Gastrocnemius medialis (tissue), 4 donors: ENCODE results near the gene PLA2G6. TPM values are rescaled to one million over a fixed set of nuclear protein-coding genes. Genes with fewer than 3 reads are reported as not detected.

Experiments used
- ATAC-seq, 2 donors: fragments of 150-250 bp; one replicate each; pipeline ENCODE4 v1.9.1; 2016
- DNase-seq, 2 donors: peaks; one replicate each; pipeline ENCODE4 v3.0.0-alpha.2; 2019
- H3K27ac ChIP-seq, 4 donors: fragments of 200-600 bp; sonication (generic); 1 replicate in 1 of 4; 2 replicates in 3 of 4; pipeline ENCODE4 v1.5.1; 2016 to 2018; ENCODE audit warnings: mild to moderate bottlenecking in 2 of 4, moderate library complexity in 1 of 4
- H3K27me3 ChIP-seq, 3 donors: fragments of 200-600 bp; sonication (generic) in 2 of 3; 1 replicate in 1 of 3; 2 replicates in 2 of 3; pipeline versions ENCODE4 v1.5.1 to v1.6.0; 2016 to 2019; ENCODE audit warnings: mild to moderate bottlenecking in 1 of 3, moderate library complexity in 1 of 3
- H3K36me3 ChIP-seq, 2 donors: fragments of 200-600 bp; sonication (generic) in 1 of 2; one replicate each; pipeline ENCODE4 v1.5.1; 2017 to 2018
- H3K4me1 ChIP-seq, 2 donors: fragments of 200-600 bp; sonication (generic) in 1 of 2; one replicate each; pipeline ENCODE4 v1.5.1; 2016 to 2017; ENCODE audit warnings: mild to moderate bottlenecking in 2 of 2
- H3K4me3 ChIP-seq, 4 donors: fragments of 200-600 bp; sonication (generic) in 3 of 4; 1 replicate in 1 of 4; 2 replicates in 3 of 4; pipeline ENCODE4 v1.5.1; 2016 to 2019; ENCODE audit warnings: mild to moderate bottlenecking in 2 of 4
- H3K9me3 ChIP-seq, 3 donors: fragments of 200-600 bp; sonication (generic) in 2 of 3; 1 replicate in 1 of 3; 2 replicates in 2 of 3; pipeline ENCODE4 v1.5.1; 2016 to 2019
- CTCF ChIP-seq, 5 experiments: fragments of 450-650 bp in 3 of 5; fragments of 200-600 bp in 2 of 5; sonication (generic) in 2 of 5; IDR thresholded peaks in 4 of 5; conservative IDR thresholded peaks in 1 of 5; 1 replicate in 4 of 5; 2 replicates in 1 of 5; pipeline ENCODE4 v1.5.1; 2016 to 2019; ENCODE audit warnings: antibody characterized with exemption in 5 of 5, mild to moderate bottlenecking in 3 of 5, moderate library complexity in 3 of 5
- POLR2A ChIP-seq, 2 donors: fragments of 450-650 bp; IDR thresholded peaks; one replicate each; pipeline ENCODE4 v1.6.1; 2017; ENCODE audit warnings: antibody characterized with exemption in 2 of 2, mild to moderate bottlenecking in 2 of 2, moderate library complexity in 2 of 2
- in situ Hi-C, 4 donors: fragments of 200-750 bp; cut with MboI; loops; one replicate each; pipeline versions ENCODE4 v1.15.0 to v1.8.0; 2017; ENCODE audit warnings: low sequenced_read_pairs in 4 of 4
- intact Hi-C: fragments of 100-400 bp; cut with DNase I; formaldehyde crosslinking; loops from one replicate; pipeline ENCODE4 v1.15.1; 2023; ENCODE audit warnings: low total_unique reads
- total RNA-seq, 4 donors: library from RNA; depleted of rRNA; stranded (reverse); fragments of >200 nt; gene quantifications; one replicate each; pipeline versions ENCODE4 v1.1.0 to v1.2.3, GENCODE V29; 2016

PLA2G6 gene
- total RNA-seq, 4 donors from 2014 or later = 9.1 to 19.5 (median 12.1) TPM

GRCh38 chr22:38211556-38211955 is 29.9 kb upstream of the PLA2G6 start:
- no peaks in the 10 kb centered on the region for H3K9me3 ChIP-seq
- ATAC-seq (no peak), DNase-seq (no peak)
- intact Hi-C loops (no loop called here), in situ Hi-C loops (no loop called here)
- H3K4me1 ChIP-seq = peaks cover 7 to 14% of the 10 kb centered on the region in 2 donors
- no peak overlapping the region for H3K4me3 ChIP-seq
- TF ChIP-seq CTCF (IDR thresholded peaks at IDR 0.05 in 4 of 5, conservative IDR thresholded peaks at IDR 0.05 in 1 of 5) (no peak), POLR2A (IDR thresholded peaks at IDR 0.05) (no peak)
- H3K36me3 ChIP-seq = peaks cover 0 to 17% of the 10 kb centered on the region in 2 donors
- no peaks in the 10 kb centered on the region for H3K27me3 ChIP-seq
- peak overlapping the region in 1 of 4 donors; percentile 31 for H3K27ac ChIP-seq

GRCh38 chr22:38208551-38208968 is 26.9 kb upstream of the PLA2G6 start:
- in situ Hi-C loops (no loop called here), intact Hi-C loops (loop anchor here (10.0 kb wide), 1 partner anchor 94 kb away; the partner anchor contains the start of gene BAIAP2L2)
- Histone ChIP-seq H3K27ac (peak overlapping the region in 2 of 4 donors; percentile 27 to 44), H3K4me1 (peaks cover 8 to 23% of the 10 kb centered on the region in 2 donors), H3K27me3 (no peaks in the 10 kb centered on the region), H3K36me3 (peaks cover 0 to 5% of the 10 kb centered on the region in 2 donors), H3K9me3 (no peaks in the 10 kb centered on the region), H3K4me3 (no peak overlapping the region)
- ATAC-seq = no peak
- no peak for TF ChIP-seq CTCF (IDR thresholded peaks at IDR 0.05 in 4 of 5, conservative IDR thresholded peaks at IDR 0.05 in 1 of 5)
- TF ChIP-seq POLR2A (IDR thresholded peaks at IDR 0.05) = no peak
- no peak for DNase-seq

DNA sequence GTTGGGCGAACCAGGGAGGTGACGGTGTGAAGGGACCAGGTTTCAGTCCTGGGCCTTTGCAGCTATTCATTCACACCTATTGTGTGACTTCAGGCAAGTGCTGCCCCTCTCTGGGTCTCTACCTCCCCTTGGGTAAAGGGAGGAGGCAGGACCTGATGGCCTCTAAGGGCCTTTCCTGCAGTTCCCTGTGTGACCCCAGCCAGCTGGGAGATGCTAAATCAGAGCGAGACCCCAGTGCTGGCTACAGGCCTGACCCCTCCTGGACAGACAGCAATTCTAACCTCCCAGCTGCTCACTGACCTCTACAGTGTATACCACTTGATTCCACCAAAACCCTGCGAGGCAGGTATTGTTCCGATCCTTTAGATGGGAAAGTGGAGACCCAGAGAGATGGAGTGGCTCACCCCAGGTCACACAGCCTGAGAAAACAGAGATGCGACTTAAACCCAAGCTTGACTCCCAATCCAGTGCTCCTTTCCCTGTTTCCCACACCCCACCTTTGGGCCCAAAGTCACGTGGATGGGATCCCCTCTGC is 26.3 kb upstream of the PLA2G6 start:
- intact Hi-C loops = loop anchor here (10.0 kb wide), 1 partner anchor 93 kb away; the partner anchor contains the start of gene BAIAP2L2
- peak overlapping the region in 2 of 4 donors; percentile 27 to 44 for H3K27ac ChIP-seq
- TF ChIP-seq POLR2A (IDR thresholded peaks at IDR 0.05) (no peak), CTCF (IDR thresholded peaks at IDR 0.05 in 4 of 5, conservative IDR thresholded peaks at IDR 0.05 in 1 of 5) (no peak)
- H3K9me3 ChIP-seq = no peaks in the 10 kb centered on the region
- ATAC-seq (no peak), DNase-seq (no peak)
- in situ Hi-C loops = no loop called here
- peaks cover 14 to 25% of the 10 kb centered on the region in 2 donors for H3K4me1 ChIP-seq
- H3K36me3 ChIP-seq = peaks cover 0 to 5% of the 10 kb centered on the region in 2 donors
- H3K27me3 ChIP-seq = no peaks in the 10 kb centered on the region
- no peak overlapping the region for H3K4me3 ChIP-seq

- ATAC-seq (no peak), DNase-seq (peak; percentile 51 to 70)
- no peaks in the 10 kb centered on the region for H3K9me3 ChIP-seq
- peaks cover 15 to 25% of the 10 kb centered on the region in 2 donors for H3K4me1 ChIP-seq
- H3K4me3 ChIP-seq = peak overlapping the region in 1 of 4 donors; percentile 73
- H3K36me3 ChIP-seq = peaks cover 0 to 5% of the 10 kb centered on the region in 2 donors
- peak overlapping the region; percentile 95 to 100 (median 96) for H3K27ac ChIP-seq
- intact Hi-C loops (loop anchor here (10.0 kb wide), 1 partner anchor 91 kb away; the partner anchor contains the start of gene BAIAP2L2), in situ Hi-C loops (no loop called here)
- H3K27me3 ChIP-seq = no peaks in the 10 kb centered on the region
- TF ChIP-seq CTCF (IDR thresholded peaks at IDR 0.05 in 4 of 5, conservative IDR thresholded peaks at IDR 0.05 in 1 of 5) = no peak
- TF ChIP-seq POLR2A (IDR thresholded peaks at IDR 0.05) = no peak
Measured at GRCh38 chr22:38205261-38206128, 23.9 kb upstream of the PLA2G6 start.
